ENCODE results near the gene PXMP2.
"Not testable (repeated sequence)": the region's sequence is repeated elsewhere in the genome, so short reads cannot be mapped to it uniquely, and the experiment has no call there.

PXMP2 gene

DNA sequence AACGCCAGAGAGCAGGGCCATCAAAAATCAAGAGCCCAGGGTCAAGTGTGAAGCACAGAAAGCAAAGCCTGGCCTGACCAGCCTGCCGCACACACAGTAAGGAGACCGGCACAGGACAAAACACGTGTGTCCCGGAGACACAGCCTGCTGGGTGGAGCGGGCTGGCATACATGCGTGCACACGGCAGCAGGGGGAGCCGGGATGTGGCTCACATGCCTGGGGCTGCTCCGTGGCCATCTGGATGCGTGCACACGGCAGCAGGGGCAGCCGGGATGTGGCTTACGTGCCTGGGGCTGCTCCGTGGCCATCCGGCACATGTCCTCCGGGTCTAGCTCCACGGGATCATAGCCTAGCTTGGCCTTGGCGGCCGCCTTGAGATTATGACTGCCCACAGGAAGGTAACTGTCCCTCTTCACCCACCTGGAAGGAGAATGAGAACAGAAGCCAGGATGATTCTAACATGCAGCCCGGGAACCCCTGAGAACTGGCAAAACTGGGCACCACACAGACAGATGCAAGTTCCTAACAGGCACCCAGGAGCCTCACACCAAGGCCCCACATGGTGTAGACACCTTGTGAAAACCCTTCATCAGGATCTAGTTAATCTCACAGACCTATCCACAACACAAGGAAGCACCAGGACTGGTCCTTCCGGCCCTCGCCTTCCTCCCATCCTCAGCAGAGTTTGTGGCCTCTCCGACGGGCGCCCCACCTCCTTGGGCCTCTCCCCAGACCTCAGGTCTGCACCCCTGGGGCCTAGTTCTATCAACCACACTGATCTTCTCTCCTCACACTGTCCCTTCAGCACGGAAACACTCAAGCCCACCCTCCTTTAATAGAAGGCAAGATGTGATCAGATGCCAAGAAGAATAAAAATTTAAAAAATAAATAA is 13.9 kb upstream of the PXMP2 start:
- Histone ChIP-seq H3K4me1 (ENCODE audit: control insufficient read depth, insufficient read depth, low read length, poor library complexity, severe bottlenecking) (no peaks in the 10 kb centered on the region), H3K4me3 (ENCODE audit: extremely low read depth, insufficient read depth, low read length, poor library complexity, severe bottlenecking) (no peak overlapping the region), H3K27ac (ENCODE audit: low read depth, low read length, severe bottlenecking) (no peak overlapping the region), H3K9me3 (ENCODE audit: control insufficient read depth, low read length) (no peaks in the 10 kb centered on the region), H3K36me3 (ENCODE audit: control insufficient read depth, insufficient read depth, low read length) (peaks cover 95% of the 10 kb centered on the region)
- 94 to 96% methylated on average over 21 to 22 of the region's 27 CpGs for WGBS, 2 experiments (ENCODE audit: insufficient coverage in 2 of 2)

DNA sequence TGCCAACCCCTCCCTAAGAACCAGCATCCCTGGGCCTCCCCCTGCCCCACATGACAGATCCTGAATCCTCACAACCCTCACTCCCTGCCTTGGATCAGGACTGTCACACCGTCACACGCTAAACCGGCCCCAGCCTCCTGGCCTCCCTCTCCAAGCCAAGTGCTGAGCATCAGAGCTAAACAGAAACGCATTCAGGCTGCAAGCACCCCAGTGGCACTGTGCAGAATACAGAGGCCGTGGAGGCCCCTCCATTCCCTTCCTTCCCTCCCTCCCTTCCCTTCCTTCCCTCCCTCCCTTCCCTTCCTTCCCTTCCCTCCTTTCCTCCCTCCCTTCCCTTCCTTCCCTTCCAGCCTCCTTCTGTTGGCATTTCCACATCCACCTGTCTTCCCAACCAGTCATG is 12.8 kb upstream of the PXMP2 start:
- peaks cover 94% of the 10 kb centered on the region for H3K36me3 ChIP-seq (ENCODE audit: control insufficient read depth, insufficient read depth, low read length)
- no peak overlapping the region for H3K27ac ChIP-seq (ENCODE audit: low read depth, low read length, severe bottlenecking)
- H3K4me3 ChIP-seq (ENCODE audit: extremely low read depth, insufficient read depth, low read length, poor library complexity, severe bottlenecking) = no peak overlapping the region
- no peaks in the 10 kb centered on the region for H3K4me1 ChIP-seq (ENCODE audit: control insufficient read depth, insufficient read depth, low read length, poor library complexity, severe bottlenecking)
- H3K9me3 ChIP-seq (ENCODE audit: control insufficient read depth, low read length) = no peaks in the 10 kb centered on the region
- WGBS, 2 experiments (ENCODE audit: insufficient coverage in 2 of 2) = 87 to 92% methylated on average over 3 to 5 of the region's 5 CpGs

DNA sequence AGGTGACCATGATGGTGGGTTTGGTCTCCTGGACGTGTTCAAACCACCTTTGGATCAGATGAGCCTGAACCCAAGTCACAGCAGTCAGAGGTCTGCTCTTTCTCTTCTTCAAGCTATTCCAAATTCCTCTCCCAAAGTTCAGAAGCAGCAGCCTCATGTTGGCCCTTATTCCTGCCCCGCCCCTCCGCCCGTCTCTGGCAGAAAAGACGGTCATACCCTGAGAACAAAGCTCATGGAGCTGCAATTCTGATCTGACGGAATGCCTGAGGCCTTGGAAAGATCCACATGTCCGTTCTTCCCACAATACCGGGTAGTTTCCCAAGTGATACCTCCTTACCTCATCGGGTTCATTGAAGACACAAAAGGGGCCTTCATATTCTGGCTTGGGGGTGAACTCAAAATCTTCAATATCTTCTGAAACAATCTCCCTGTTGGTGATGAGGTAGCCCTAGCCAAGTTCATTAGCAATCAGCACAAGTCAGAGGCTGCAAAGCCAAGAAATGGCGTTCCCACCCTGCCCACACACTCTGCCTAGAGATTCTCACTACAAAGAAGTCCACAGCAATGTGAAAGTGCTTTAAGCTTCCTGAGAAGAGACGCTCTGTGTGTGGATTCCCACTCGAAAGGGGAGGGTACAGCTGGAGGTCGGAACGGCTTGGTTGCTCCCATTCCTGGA is 11.5 kb upstream of the PXMP2 start:
- H3K27ac ChIP-seq (ENCODE audit: low read depth, low read length, severe bottlenecking) = no peak overlapping the region
- no peaks in the 10 kb centered on the region for H3K9me3 ChIP-seq (ENCODE audit: control insufficient read depth, low read length)
- no peaks in the 10 kb centered on the region for H3K4me1 ChIP-seq (ENCODE audit: control insufficient read depth, insufficient read depth, low read length, poor library complexity, severe bottlenecking)
- WGBS, 2 experiments (ENCODE audit: insufficient coverage in 2 of 2) = 96 to 98% methylated on average over 10 to 11 of the region's 14 CpGs
- peaks cover 91% of the 10 kb centered on the region for H3K36me3 ChIP-seq (ENCODE audit: control insufficient read depth, insufficient read depth, low read length)
- H3K4me3 ChIP-seq (ENCODE audit: extremely low read depth, insufficient read depth, low read length, poor library complexity, severe bottlenecking) = no peak overlapping the region

DNA sequence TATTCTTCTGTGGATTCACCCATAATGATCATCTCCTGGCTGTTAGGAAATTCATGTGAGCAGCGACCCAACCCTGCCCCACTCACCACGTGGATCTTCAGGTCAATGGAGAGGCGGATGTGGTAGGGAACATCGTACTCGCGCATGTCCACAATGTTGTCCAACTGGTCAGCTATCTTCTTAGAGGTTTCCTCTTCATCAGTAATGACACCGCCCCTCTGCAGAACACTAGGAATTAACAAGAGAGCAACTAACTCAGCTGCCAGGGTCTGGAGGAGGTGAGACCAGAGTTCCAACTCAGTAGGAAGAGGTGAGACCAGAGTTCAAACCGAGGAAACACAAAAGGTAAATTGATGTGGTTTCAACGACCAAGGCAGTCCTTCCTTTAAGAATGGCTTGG is 9.9 kb upstream of the PXMP2 start:
- no peak overlapping the region for H3K4me3 ChIP-seq (ENCODE audit: extremely low read depth, insufficient read depth, low read length, poor library complexity, severe bottlenecking)
- WGBS, 2 experiments (ENCODE audit: insufficient coverage in 2 of 2) = 95 to 100% methylated on average over 5 to 9 of the region's 9 CpGs
- H3K4me1 ChIP-seq (ENCODE audit: control insufficient read depth, insufficient read depth, low read length, poor library complexity, severe bottlenecking) = no peaks in the 10 kb centered on the region
- H3K36me3 ChIP-seq (ENCODE audit: control insufficient read depth, insufficient read depth, low read length) = peaks cover 78% of the 10 kb centered on the region
- H3K9me3 ChIP-seq (ENCODE audit: control insufficient read depth, low read length) = no peaks in the 10 kb centered on the region
- H3K27ac ChIP-seq (ENCODE audit: low read depth, low read length, severe bottlenecking) = no peak overlapping the region

DNA sequence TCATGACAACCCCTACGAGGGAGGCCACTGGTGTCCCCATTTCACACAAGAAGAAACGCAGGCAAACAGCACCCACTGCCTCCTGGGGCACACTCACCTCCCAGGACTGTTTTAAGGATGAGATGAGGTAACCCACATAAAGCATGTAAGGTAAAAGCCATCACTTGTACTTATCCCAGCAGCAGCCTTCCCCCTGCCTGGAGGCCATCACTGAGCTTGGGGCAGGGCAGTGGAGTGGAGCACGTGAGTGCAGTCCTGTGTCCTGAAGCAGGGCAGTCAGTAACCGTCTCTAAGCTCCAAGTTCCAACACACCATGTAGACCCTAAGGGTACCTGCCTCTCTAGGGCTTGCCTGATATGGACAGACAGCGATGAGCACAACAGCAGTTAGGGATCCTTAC is 2.0 kb upstream of the PXMP2 start:
- no peaks in the 10 kb centered on the region for H3K9me3 ChIP-seq (ENCODE audit: control insufficient read depth, low read length)
- no peak overlapping the region for H3K27ac ChIP-seq (ENCODE audit: low read depth, low read length, severe bottlenecking)
- WGBS, 2 experiments (ENCODE audit: insufficient coverage in 2 of 2) = 75 to 78% methylated on average over 4 to 5 of the region's 5 CpGs
- H3K4me1 ChIP-seq (ENCODE audit: control insufficient read depth, insufficient read depth, low read length, poor library complexity, severe bottlenecking) = peaks cover 6% of the 10 kb centered on the region
- peaks cover 17% of the 10 kb centered on the region for H3K36me3 ChIP-seq (ENCODE audit: control insufficient read depth, insufficient read depth, low read length)
- H3K4me3 ChIP-seq (ENCODE audit: extremely low read depth, insufficient read depth, low read length, poor library complexity, severe bottlenecking) = no peak overlapping the region

DNA sequence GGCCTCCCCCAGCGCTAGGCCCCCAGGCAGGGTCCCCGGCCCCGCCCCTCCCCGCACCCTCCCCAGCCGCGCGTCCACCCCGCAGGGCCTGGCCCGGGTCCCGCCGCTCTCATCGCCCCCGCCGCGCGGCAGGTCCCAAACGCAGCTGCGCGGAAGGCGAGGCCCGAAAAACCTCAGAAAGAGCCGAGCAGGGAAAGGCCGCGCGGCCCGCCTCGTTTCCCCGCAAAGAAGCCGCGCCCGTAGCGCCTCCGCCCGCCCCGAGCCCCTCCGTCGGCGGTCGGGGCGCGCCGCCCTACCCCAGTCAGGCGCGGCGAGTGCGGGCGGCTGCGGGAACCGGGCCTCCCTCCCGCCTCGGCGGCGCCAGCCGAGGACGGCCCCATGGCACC is 569 bp upstream of the PXMP2 start:
- Histone ChIP-seq H3K36me3 (ENCODE audit: control insufficient read depth, insufficient read depth, low read length) (peaks cover 26% of the 10 kb centered on the region), H3K27ac (ENCODE audit: low read depth, low read length, severe bottlenecking) (peak overlapping the region; percentile 72), H3K4me1 (ENCODE audit: control insufficient read depth, insufficient read depth, low read length, poor library complexity, severe bottlenecking) (peaks cover 6% of the 10 kb centered on the region), H3K4me3 (ENCODE audit: extremely low read depth, insufficient read depth, low read length, poor library complexity, severe bottlenecking) (peak overlapping the region; percentile 58), H3K9me3 (ENCODE audit: control insufficient read depth, low read length) (no peaks in the 10 kb centered on the region)
- WGBS, 2 experiments (ENCODE audit: insufficient coverage in 2 of 2) = 0 to 1% methylated on average over 38 to 48 of the region's 55 CpGs

DNA sequence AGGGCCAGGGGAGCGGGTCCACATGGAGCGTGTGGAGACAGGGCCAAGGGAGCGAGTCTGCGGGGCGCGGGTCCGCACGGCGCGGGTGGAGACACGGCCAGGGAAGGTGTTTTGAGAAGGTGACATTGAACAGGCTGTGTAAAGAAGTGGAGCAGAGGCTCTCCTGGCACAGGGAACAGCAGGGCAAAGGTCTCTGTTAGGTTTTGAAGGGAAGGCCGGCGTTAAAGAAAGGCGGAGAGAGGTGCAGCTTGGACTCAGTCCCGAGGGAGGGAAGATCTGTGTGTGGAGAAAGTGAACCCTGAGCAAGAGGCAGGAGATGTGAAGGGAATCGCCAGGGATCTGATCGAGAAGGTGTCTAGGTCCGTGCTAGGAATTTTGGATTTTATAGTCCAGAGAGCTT is 1.8 kb downstream of the PXMP2 start:
- Histone ChIP-seq H3K36me3 (ENCODE audit: control insufficient read depth, insufficient read depth, low read length) (peaks cover 26% of the 10 kb centered on the region), H3K4me1 (ENCODE audit: control insufficient read depth, insufficient read depth, low read length, poor library complexity, severe bottlenecking) (peaks cover 6% of the 10 kb centered on the region), H3K27ac (ENCODE audit: low read depth, low read length, severe bottlenecking) (no peak overlapping the region), H3K4me3 (ENCODE audit: extremely low read depth, insufficient read depth, low read length, poor library complexity, severe bottlenecking) (peak overlapping the region; percentile 26), H3K9me3 (ENCODE audit: control insufficient read depth, low read length) (no peaks in the 10 kb centered on the region)
- 47 to 52% methylated on average over 18 of the region's 18 CpGs for WGBS, 2 experiments (ENCODE audit: insufficient coverage in 2 of 2)

DNA sequence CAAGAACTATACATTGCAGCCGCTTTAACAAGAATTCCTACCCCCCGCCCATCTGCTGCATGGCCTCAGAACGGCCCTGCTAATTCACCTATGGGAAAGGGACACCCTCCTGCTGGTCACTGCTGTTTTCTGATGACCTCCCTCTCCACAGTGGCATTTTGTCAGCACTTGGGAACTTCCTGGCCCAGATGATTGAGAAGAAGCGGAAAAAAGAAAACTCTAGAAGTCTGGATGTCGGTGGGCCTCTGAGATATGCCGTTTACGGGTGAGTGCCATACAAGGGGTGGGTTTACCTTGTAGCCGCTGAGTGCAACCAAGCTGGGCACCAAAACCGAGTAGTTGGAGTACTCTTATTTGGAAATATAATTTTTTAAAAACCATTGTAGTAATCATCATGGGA is 2.7 kb downstream of the PXMP2 start:
- peaks cover 6% of the 10 kb centered on the region for H3K4me1 ChIP-seq (ENCODE audit: control insufficient read depth, insufficient read depth, low read length, poor library complexity, severe bottlenecking)
- no peak overlapping the region for H3K4me3 ChIP-seq (ENCODE audit: extremely low read depth, insufficient read depth, low read length, poor library complexity, severe bottlenecking)
- peaks cover 27% of the 10 kb centered on the region for H3K36me3 ChIP-seq (ENCODE audit: control insufficient read depth, insufficient read depth, low read length)
- no peaks in the 10 kb centered on the region for H3K9me3 ChIP-seq (ENCODE audit: control insufficient read depth, low read length)
- no peak overlapping the region for H3K27ac ChIP-seq (ENCODE audit: low read depth, low read length, severe bottlenecking)
- whole genome bisulfite sequencing, 2 experiments (ENCODE audit: insufficient coverage in 2 of 2) = 83 to 85% methylated on average over 7 to 8 of the region's 9 CpGs

DNA sequence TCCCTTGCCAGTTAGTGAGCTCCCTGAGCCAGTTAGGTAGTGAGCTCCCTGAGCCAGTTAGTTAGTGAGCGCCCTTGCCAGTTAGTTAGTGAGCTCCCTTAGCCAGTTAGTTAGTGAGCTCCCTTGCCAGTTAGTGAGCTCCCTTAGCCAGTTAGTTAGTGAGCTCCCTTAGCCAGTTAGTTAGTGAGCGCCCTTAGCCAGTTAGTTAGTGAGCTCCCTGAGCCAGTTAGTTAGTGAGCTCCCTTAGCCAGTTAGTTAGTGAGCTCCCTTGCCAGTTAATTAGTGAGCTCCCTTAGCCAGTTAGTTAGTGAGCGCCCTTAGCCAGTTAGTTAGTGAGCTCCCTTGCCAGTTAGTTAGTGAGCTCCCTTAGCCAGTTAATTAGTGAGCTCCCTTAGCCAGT is 4.6 kb downstream of the PXMP2 start:
- H3K27ac ChIP-seq (ENCODE audit: low read depth, low read length, severe bottlenecking); H3K9me3 ChIP-seq (ENCODE audit: control insufficient read depth, low read length); H3K4me3 ChIP-seq (ENCODE audit: extremely low read depth, insufficient read depth, low read length, poor library complexity, severe bottlenecking); H3K4me1 ChIP-seq (ENCODE audit: control insufficient read depth, insufficient read depth, low read length, poor library complexity, severe bottlenecking): not testable (repeated sequence)
- peaks cover 39% of the 10 kb centered on the region for H3K36me3 ChIP-seq (ENCODE audit: control insufficient read depth, insufficient read depth, low read length)
- WGBS, 2 experiments (ENCODE audit: insufficient coverage in 2 of 2) = 100% methylated on average over 2 to 3 of the region's 3 CpGs

DNA sequence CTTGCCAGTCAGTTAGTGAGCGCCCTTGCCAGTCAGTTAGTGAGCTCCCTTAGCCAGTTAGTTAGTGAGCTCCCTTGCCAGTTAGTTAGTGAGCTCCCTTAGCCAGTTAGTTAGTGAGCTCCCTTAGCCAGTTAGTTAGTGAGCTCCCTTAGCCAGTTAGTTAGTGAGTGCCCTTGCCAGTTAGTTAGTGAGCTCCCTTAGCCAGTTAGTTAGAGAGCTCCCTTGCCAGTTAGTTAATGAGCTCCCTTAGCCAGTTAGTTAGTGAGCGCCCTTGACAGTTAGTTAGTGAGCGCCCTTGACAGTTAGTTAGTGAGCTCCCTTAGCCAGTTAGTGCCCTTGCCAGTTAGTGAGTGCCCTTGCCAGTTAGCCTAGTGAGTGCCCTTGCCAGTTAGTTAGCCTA is 7.5 kb downstream of the PXMP2 start:
- peaks cover 56% of the 10 kb centered on the region for H3K36me3 ChIP-seq (ENCODE audit: control insufficient read depth, insufficient read depth, low read length)
- 90 to 98% methylated on average over 3 of the region's 3 CpGs for WGBS, 2 experiments (ENCODE audit: insufficient coverage in 2 of 2)

DNA sequence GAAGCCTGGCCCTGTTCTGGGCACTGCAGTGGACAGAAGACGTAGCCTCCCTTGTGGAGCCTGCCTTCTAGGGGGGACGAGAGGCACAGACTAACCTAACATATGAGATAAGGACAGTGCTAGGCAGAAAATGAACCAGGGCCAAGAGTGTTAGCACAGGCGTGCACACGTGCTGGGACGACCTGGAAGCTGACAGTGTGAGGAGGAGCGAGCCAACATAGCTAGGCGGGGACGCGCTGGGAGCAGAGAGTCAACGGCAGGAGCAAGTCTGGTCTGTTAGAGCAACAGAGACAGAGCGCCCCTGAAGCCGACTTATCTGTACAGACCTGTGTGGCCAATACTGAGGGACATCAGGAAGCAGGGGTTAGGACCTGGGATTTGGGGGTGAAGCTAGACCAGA is 8.0 kb downstream of the PXMP2 start:
- H3K4me3 ChIP-seq (ENCODE audit: extremely low read depth, insufficient read depth, low read length, poor library complexity, severe bottlenecking) = no peak overlapping the region
- H3K36me3 ChIP-seq (ENCODE audit: control insufficient read depth, insufficient read depth, low read length) = peaks cover 50% of the 10 kb centered on the region
- WGBS, 2 experiments (ENCODE audit: insufficient coverage in 2 of 2) = 98 to 99% methylated on average over 11 to 12 of the region's 12 CpGs
- no peaks in the 10 kb centered on the region for H3K9me3 ChIP-seq (ENCODE audit: control insufficient read depth, low read length)
- H3K27ac ChIP-seq (ENCODE audit: low read depth, low read length, severe bottlenecking) = no peak overlapping the region
- H3K4me1 ChIP-seq (ENCODE audit: control insufficient read depth, insufficient read depth, low read length, poor library complexity, severe bottlenecking) = no peaks in the 10 kb centered on the region

More for the DNA sequence above, 7.5 kb downstream of the PXMP2 start:
- not testable (repeated sequence) for H3K9me3 ChIP-seq (ENCODE audit: control insufficient read depth, low read length); H3K4me1 ChIP-seq (ENCODE audit: control insufficient read depth, insufficient read depth, low read length, poor library complexity, severe bottlenecking); H3K27ac ChIP-seq (ENCODE audit: low read depth, low read length, severe bottlenecking); H3K4me3 ChIP-seq (ENCODE audit: extremely low read depth, insufficient read depth, low read length, poor library complexity, severe bottlenecking)

All from mesodermal cell (in vitro differentiated cells).